Measurements from ENCODE around the gene SLC4A9.
"Not testable (repeated sequence)": the region's sequence is repeated elsewhere in the genome, so short reads cannot be mapped to it uniquely, and the experiment has no call there.

The SLC4A9 gene

GRCh38 chr5:140338336-140338735 is 21.7 kb upstream of the SLC4A9 start:
- DNase-seq (ENCODE audit: low read depth in 2 of 2), result no peak

GRCh38 chr5:140338908-140339307 is 21.1 kb upstream of the SLC4A9 start:
- DNase-seq (ENCODE audit: low read depth in 2 of 2), result no peak

GRCh38 chr5:140339636-140340035 is 20.4 kb upstream of the SLC4A9 start:
- no peak for DNase-seq (ENCODE audit: low read depth in 2 of 2)

- no peak for DNase-seq (ENCODE audit: low read depth in 2 of 2)
These were observed 19.3 kb upstream of the SLC4A9 start for GRCh38 chr5:140340605-140341121.

GRCh38 chr5:140341591-140341990 is 18.4 kb upstream of the SLC4A9 start:
- DNase-seq (ENCODE audit: low read depth in 2 of 2), result no peak

- DNase-seq (ENCODE audit: low read depth in 2 of 2), result peak in 1 of 2 donors; percentile 13
These were observed 17.7 kb upstream of the SLC4A9 start for GRCh38 chr5:140342287-140342686.

GRCh38 chr5:140342896-140343295 is 17.1 kb upstream of the SLC4A9 start:
- no peak for DNase-seq (ENCODE audit: low read depth in 2 of 2)

GRCh38 chr5:140343849-140344248 is 16.1 kb upstream of the SLC4A9 start:
- not testable (repeated sequence) for DNase-seq (ENCODE audit: low read depth in 2 of 2)

- no peak for DNase-seq (ENCODE audit: low read depth in 2 of 2)
These were observed 15.1 kb upstream of the SLC4A9 start for GRCh38 chr5:140344683-140345423.

GRCh38 chr5:140345919-140346347 is 14.1 kb upstream of the SLC4A9 start:
- DNase-seq (ENCODE audit: low read depth in 2 of 2), result no peak

- peak in 1 of 2 donors; percentile 27 for DNase-seq (ENCODE audit: low read depth in 2 of 2)
These were observed 13.4 kb upstream of the SLC4A9 start, which contains the start of gene HBEGF for GRCh38 chr5:140346348-140347221. TSS of gene HBEGF (minus strand) at chr5:140346603. CDS start at chr5:140346328, 275 bp downstream.

- no peak for DNase-seq (ENCODE audit: low read depth in 2 of 2)
These were observed 12.6 kb upstream of the SLC4A9 start for GRCh38 chr5:140347360-140347759.

GRCh38 chr5:140348104-140348503 is 11.9 kb upstream of the SLC4A9 start:
- no peak for DNase-seq (ENCODE audit: low read depth in 2 of 2)

GRCh38 chr5:140349244-140349643 is 10.8 kb upstream of the SLC4A9 start:
- DNase-seq (ENCODE audit: low read depth in 2 of 2), result no peak

GRCh38 chr5:140351609-140352334 is 8.2 kb upstream of the SLC4A9 start:
- no peak for DNase-seq (ENCODE audit: low read depth in 2 of 2)

- no peak for DNase-seq (ENCODE audit: low read depth in 2 of 2)
These were observed 4.4 kb upstream of the SLC4A9 start for GRCh38 chr5:140355546-140355945.

GRCh38 chr5:140356853-140357725 is 2.9 kb upstream of the SLC4A9 start:
- DNase-seq (ENCODE audit: low read depth in 2 of 2), result no peak

GRCh38 chr5:140357726-140358093 is 2.3 kb upstream of the SLC4A9 start:
- DNase-seq (ENCODE audit: low read depth in 2 of 2), result peak; percentile 49 to 69

GRCh38 chr5:140358738-140359310 is 1.2 kb upstream of the SLC4A9 start:
- DNase-seq (ENCODE audit: low read depth in 2 of 2), result no peak

- no peak for DNase-seq (ENCODE audit: low read depth in 2 of 2)
These were observed 886 bp downstream of the SLC4A9 start for GRCh38 chr5:140360681-140361479.
